SH-SY5Y (cell line): ENCODE results near the gene CCL17.

Experiments
- GATA2 ChIP-seq: IDR thresholded peaks from 2 replicates; pipeline ENCODE4 v1.6.1; 2011; ENCODE audit warnings: mild to moderate bottlenecking, low read depth, low read length
- GATA3 ChIP-seq: IDR thresholded peaks from 2 replicates; pipeline ENCODE4 v1.6.1; 2011; ENCODE audit warnings: low read depth, mild to moderate bottlenecking, low read length, moderate library complexity

GRCh38 chr16:57416084-57416483 is 11.5 kb downstream of the CCL17 start:
- TF ChIP-seq GATA2 (no peak), GATA3 (no peak)
